ENCODE data around the gene NCOA7.
"Not testable (repeated sequence)": the region's sequence is repeated elsewhere in the genome, so short reads cannot be mapped to it uniquely, and the experiment has no call there.

Gene NCOA7

GRCh38 chr6:125842091-125842626 is 51.4 kb downstream of the NCOA7 start:
- no peak for DNase-seq

GRCh38 chr6:125843593-125843992 is 52.8 kb downstream of the NCOA7 start:
- DNase-seq = no peak

- no peak for DNase-seq
Measured at GRCh38 chr6:125844989-125845388, 54.2 kb downstream of the NCOA7 start.

- no peak for DNase-seq
Measured at GRCh38 chr6:125846292-125847024, 55.7 kb downstream of the NCOA7 start.

GRCh38 chr6:125848286-125848685 is 57.5 kb downstream of the NCOA7 start:
- not testable (repeated sequence) for DNase-seq

GRCh38 chr6:125850361-125850760 is 59.6 kb downstream of the NCOA7 start:
- no peak for DNase-seq

- no peak for DNase-seq
Measured at GRCh38 chr6:125852587-125852986, 61.8 kb downstream of the NCOA7 start.

- DNase-seq = no peak
Measured at GRCh38 chr6:125853168-125853567, 62.4 kb downstream of the NCOA7 start.

- no peak for DNase-seq
Measured at GRCh38 chr6:125853756-125854155, 63.0 kb downstream of the NCOA7 start.

GRCh38 chr6:125854355-125854754 is 63.6 kb downstream of the NCOA7 start:
- DNase-seq = no peak

GRCh38 chr6:125855783-125856182 is 65.0 kb downstream of the NCOA7 start:
- no peak for DNase-seq

GRCh38 chr6:125857846-125858245 is 67.1 kb downstream of the NCOA7 start:
- DNase-seq = no peak

GRCh38 chr6:125858427-125859320 is 67.9 kb downstream of the NCOA7 start:
- peak; percentile 13 for DNase-seq

GRCh38 chr6:125859727-125860126 is 69.0 kb downstream of the NCOA7 start:
- DNase-seq = no peak

GRCh38 chr6:125863023-125863422 is 72.3 kb downstream of the NCOA7 start:
- no peak for DNase-seq

GRCh38 chr6:125865015-125865414 is 74.3 kb downstream of the NCOA7 start:
- DNase-seq = no peak

- DNase-seq = no peak
Measured at GRCh38 chr6:125866433-125866832, 75.7 kb downstream of the NCOA7 start.

GRCh38 chr6:125867483-125867942 is 76.8 kb downstream of the NCOA7 start:
- DNase-seq = no peak

- DNase-seq = no peak
Measured at GRCh38 chr6:125868252-125868651, 77.5 kb downstream of the NCOA7 start.

- no peak for DNase-seq
Measured at GRCh38 chr6:125868678-125869395, 78.1 kb downstream of the NCOA7 start.

- no peak for DNase-seq
Measured at GRCh38 chr6:125869427-125869826, 78.7 kb downstream of the NCOA7 start.

- no peak for DNase-seq
Measured at GRCh38 chr6:125871365-125871764, 80.6 kb downstream of the NCOA7 start.
